Measurements from ENCODE around the gene MROH9.

Gene MROH9

GRCh38 chr1:171048014-171048413, 112.7 kb downstream of the MROH9 start:
- TF ChIP-seq EGR1 (IDR thresholded peaks at IDR 0.05) (no peak), TCF12 (IDR thresholded peaks at IDR 0.05; ENCODE audit: low read depth) (no peak), EP300 (IDR thresholded peaks at IDR 0.05; ENCODE audit: borderline replicate concordance) (no peak), TEAD4 (IDR thresholded peaks at IDR 0.05) (no peak), CREB1 (IDR thresholded peaks at IDR 0.05; ENCODE audit: low read depth) (no peak), CEBPB (IDR thresholded peaks at IDR 0.05) (no peak), ZBTB7A (IDR thresholded peaks at IDR 0.05; ENCODE audit: low read depth) (no peak), TAF1 (IDR thresholded peaks at IDR 0.05; ENCODE audit: low read depth) (no peak), REST (IDR thresholded peaks at IDR 0.05; ENCODE audit: low read depth) (no peak), RAD21 (IDR thresholded peaks at IDR 0.05; ENCODE audit: low read depth) (no peak), USF1 (IDR thresholded peaks at IDR 0.05) (no peak)

GRCh38 chr1:171052977-171053376, 117.6 kb downstream of the MROH9 start:
- TF ChIP-seq CEBPB (IDR thresholded peaks at IDR 0.05) (no peak), YY1 (IDR thresholded peaks at IDR 0.05; ENCODE audit: low read depth) (no peak), EGR1 (IDR thresholded peaks at IDR 0.05) (no peak), USF1 (IDR thresholded peaks at IDR 0.05) (no peak), TAF1 (IDR thresholded peaks at IDR 0.05; ENCODE audit: low read depth) (no peak)

GRCh38 chr1:171055966-171056643, 120.8 kb downstream of the MROH9 start:
- TF ChIP-seq RAD21 (IDR thresholded peaks at IDR 0.05; ENCODE audit: low read depth) (no peak), TCF12 (IDR thresholded peaks at IDR 0.05; ENCODE audit: low read depth) (no peak), EP300 (IDR thresholded peaks at IDR 0.05; ENCODE audit: borderline replicate concordance) (no peak), USF1 (IDR thresholded peaks at IDR 0.05) (no peak), ZBTB7A (IDR thresholded peaks at IDR 0.05; ENCODE audit: low read depth) (no peak), TEAD4 (IDR thresholded peaks at IDR 0.05) (no peak), REST (IDR thresholded peaks at IDR 0.05; ENCODE audit: low read depth) (no peak), EGR1 (IDR thresholded peaks at IDR 0.05) (no peak)

- TF ChIP-seq REST (IDR thresholded peaks at IDR 0.05; ENCODE audit: low read depth), result no peak
- TF ChIP-seq TEAD4 (IDR thresholded peaks at IDR 0.05), result no peak
- no peak for TF ChIP-seq YY1 (IDR thresholded peaks at IDR 0.05; ENCODE audit: low read depth)
- TF ChIP-seq MAX (IDR thresholded peaks at IDR 0.05), result no peak
- no peak for TF ChIP-seq USF1 (IDR thresholded peaks at IDR 0.05)
- no peak for TF ChIP-seq CREB1 (IDR thresholded peaks at IDR 0.05; ENCODE audit: low read depth)
- no peak for TF ChIP-seq CEBPB (IDR thresholded peaks at IDR 0.05)
Measured at GRCh38 chr1:171061425-171062143, 126.2 kb downstream of the MROH9 start.
